Measurements from ENCODE around the gene IPP.

GRCh38 chr1:45722809-45723208 lies 27.6 kb downstream of the IPP start:
- TF ChIP-seq POLR2A (IDR thresholded peaks at IDR 0.05; ENCODE audit: low read length) (no peak), GATA1 (IDR thresholded peaks at IDR 0.05; ENCODE audit: low read depth, low read length) (no peak)

All from erythroblast (primary cell).